ENCODE data around the gene ARHGAP10.
"Not testable (repeated sequence)": the region's sequence is repeated elsewhere in the genome, so short reads cannot be mapped to it uniquely, and the experiment has no call there.

The ARHGAP10 gene

DNA sequence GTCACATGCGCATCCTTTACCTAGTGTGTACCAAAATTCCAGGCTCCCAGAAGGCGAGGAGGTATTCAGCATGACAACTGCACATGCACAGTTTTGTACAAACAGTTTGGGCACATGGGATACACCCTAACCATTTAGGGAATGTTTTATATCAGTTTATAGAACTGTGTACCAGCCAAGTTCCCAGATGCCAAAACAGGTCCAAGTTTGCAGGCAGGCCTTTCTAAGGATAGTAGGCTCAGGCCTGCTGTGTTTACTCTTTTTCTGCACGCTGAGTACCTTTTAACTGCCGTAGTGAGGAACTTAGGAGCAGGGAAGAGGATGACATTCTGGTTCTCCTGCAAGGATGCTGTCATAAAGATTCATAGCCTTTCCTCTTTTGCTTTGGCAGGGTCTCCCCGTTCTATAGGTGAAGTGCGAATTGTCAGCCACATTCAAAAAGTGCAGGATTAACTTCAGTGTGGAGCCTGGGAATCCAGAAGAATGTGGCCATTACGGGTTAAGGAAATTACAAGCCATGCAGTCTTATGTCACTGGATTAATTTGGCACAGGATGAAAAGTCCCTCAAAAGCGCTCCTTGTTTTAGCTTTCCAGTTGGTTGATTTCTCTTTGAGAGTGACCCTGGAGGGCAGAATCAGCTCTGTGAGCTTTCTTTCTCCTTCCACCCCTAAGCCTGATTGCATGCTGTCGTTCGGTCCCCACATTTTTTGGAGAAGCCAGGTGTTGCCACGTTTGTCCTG lies 259.8 kb downstream of the ARHGAP10 start:
- no peak for DNase-seq (ENCODE audit: low read depth)

DNA sequence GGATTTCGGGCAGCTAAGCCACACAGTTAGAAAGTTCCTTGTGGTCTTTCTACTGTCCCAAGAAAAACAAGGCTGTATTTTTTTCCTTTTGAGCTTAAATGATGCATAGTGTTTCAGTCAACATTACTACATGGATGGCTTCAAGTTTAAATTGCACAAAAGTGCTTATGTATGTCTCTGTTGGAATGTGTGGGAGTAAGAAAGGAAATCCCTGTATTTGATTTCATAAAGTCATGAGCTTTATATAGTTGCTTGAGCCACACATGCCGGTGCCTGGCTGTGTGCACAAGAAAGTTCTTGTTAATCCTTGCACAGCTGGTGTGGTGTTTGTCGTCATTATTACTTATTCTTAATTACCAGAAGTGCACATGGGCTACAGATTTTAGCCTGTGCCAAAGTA lies 262.2 kb downstream of the ARHGAP10 start:
- no peak for DNase-seq (ENCODE audit: low read depth)

DNA sequence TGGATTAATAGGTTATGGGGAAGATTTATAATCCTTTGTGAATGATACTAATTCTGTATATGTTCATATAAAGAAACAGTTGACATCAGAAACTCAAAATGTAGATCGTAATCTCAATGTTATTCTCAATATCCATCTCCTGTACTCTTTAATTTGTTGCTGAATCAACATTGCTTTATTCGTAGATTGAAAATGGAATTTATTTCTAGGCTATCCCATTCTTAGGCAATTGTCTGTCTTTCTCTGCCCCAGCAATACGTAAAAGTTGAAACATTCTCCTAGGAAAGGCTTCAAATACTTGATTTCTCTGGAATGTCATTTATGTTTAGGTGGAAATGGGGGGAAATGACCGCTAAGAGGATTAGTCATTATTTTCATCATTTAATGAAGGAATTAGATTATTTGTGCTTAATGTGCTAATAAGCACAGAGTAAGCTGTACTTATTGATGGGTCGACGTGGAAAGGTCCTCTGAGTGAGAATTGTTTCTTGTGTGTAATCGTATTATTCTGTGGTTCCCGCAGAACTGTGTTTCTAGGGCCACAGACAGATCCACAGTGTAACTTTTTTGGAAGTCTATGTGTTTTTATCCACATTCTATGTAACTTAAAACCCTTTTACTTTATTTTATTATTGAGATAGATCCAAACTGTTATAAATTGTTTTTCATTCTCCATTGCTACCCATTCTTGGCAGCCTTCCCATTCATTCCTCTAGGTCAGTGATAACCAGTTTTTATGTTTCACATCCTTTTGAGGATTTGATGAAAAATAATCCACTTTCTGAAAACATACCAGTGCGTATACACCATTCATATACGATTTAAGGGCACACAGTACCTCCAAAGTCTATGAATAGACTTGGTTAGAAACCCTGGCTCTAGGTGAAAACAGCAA lies 262.9 kb downstream of the ARHGAP10 start:
- DNase-seq (ENCODE audit: low read depth) = no peak

DNA sequence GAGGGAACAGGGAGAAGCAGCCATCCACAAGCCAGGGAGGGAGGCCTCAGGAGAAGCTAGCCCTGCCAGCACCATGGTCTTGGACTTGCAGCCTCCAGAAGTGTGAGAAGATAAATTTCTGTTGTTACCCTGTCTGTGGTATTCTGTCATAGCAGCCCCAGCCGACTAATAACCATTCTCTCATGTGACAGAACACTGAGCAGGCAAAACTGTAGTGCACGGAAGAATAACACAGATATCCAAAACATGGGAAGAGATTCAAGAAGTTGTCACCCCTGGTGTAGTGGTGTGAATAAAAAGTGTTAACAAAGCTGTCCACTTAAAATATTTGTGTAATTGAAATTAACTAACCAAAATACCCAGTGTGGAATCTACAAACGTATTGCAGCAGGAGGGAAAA lies 265.0 kb downstream of the ARHGAP10 start:
- DNase-seq (ENCODE audit: low read depth) = no peak

DNA sequence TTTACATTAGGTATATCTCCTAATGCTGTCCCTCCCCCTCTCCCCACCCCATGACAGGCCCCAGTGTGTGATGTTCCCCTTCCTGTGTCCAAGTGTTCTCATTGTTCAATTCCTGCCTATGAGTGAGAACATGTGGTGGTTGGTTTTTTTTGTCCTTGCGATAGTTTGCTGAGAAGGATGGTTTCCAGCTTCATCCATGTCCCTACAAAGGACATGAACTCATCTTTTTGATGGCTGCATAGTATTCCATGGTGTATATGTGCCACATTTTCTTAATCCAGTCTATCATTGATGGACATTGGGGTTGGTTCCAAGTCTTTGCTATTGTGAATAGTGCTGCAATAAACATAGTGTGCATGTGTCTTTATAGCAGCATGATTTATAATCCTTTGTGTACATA lies 268.1 kb downstream of the ARHGAP10 start:
- DNase-seq (ENCODE audit: low read depth) = not testable (repeated sequence)

GRCh38 chr4:148004228-148004857 lies 272.5 kb downstream of the ARHGAP10 start:
- no peak for DNase-seq (ENCODE audit: low read depth)

- DNase-seq (ENCODE audit: low read depth) = no peak
Measured at GRCh38 chr4:148006001-148006400, 274.1 kb downstream of the ARHGAP10 start.

- DNase-seq (ENCODE audit: low read depth) = peak; percentile 98
Measured at GRCh38 chr4:148007314-148007760, 275.4 kb downstream of the ARHGAP10 start.

- DNase-seq (ENCODE audit: low read depth) = no peak
Measured at GRCh38 chr4:148007792-148008191, 275.9 kb downstream of the ARHGAP10 start.

DNA sequence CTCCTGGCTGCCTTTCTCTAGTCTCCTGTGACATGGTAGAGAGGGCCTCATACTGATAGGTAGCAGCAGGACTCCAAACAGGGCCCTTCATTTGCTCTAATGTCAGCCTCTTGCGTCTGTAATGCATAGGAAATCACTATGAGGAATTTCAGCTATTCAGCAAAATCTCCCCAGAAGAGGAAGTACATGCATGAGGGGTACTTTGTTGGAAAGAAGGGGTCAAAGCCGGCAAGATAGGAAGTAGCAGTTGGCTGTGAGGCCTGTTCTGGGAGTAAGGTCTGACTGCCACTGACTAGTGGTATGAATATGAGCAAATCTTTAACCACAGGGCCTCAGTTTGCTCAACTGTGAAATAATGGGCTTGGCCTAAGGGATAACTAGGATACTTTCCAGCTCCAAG lies 283.2 kb downstream of the ARHGAP10 start:
- DNase-seq (ENCODE audit: low read depth) = no peak

- DNase-seq (ENCODE audit: low read depth) = no peak
Measured at GRCh38 chr4:148015468-148015867, 283.6 kb downstream of the ARHGAP10 start.

DNA sequence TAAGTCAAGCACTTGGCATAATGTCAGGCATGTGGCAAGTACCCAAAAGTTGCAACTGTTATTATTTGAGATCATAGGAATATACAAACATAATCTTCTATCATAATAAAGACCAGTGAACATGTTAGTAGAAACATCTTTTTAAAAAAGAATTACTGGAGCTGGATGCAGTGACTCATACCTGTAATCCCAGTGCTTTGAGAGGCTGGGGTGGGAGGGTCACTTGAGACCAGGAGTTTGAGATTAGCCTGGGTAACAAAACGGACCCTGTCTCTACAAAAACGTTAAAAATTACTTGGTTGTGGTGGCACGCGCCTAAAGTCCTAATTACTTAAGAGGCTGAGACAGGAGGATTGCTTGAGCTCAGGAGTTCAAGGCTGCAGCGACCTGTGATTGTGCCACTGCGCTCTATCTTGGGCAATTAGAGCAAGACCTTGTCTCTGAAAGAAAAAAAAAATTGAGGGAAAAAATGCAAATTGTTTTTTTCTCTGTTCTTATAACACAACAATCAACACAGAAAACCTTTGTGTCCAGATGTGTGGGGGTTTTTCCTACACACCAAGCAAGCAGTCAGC lies 284.3 kb downstream of the ARHGAP10 start:
- no peak for DNase-seq (ENCODE audit: low read depth)

DNA sequence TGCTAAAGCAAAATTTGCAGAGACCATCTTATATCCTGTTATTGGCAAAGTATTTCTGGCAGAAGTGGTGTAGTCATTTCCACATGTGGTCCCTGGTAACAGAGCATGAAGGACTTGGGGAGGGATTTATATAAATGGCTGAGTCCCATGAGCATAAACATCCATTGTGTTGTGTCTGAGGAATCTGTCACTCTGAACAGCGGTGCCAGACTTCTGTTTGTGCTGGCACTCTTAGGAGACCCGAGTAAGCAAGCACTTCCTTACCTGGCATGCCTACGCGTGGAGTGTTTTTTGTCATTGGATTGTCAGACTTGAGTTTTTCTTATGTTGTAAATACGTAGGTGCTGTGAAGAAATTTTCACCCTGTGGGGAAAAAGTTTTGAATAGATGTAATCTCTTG lies 285.9 kb downstream of the ARHGAP10 start:
- no peak for DNase-seq (ENCODE audit: low read depth)

- DNase-seq (ENCODE audit: low read depth) = no peak
Measured at GRCh38 chr4:148021686-148022085, 289.8 kb downstream of the ARHGAP10 start.

DNA sequence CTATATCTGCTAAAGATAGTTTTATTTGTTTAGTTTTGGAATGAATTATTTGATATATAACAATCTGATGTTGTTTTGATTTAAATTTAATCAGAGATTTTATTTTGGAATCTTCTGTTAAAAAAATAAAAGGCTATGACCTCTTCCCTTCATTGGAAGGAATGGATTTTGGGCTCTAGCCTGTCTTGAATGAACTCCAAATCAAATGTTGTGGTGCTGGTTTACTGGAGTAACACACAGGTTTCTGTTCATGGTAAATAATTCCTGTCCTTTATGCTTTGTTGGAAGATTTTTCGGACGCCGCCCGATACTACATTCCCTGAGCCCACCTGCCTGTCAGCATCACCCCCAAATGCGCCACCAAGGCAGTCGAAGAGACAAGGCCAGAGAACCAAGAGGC lies 291.1 kb downstream of the ARHGAP10 start:
- no peak for DNase-seq (ENCODE audit: low read depth)

DNA sequence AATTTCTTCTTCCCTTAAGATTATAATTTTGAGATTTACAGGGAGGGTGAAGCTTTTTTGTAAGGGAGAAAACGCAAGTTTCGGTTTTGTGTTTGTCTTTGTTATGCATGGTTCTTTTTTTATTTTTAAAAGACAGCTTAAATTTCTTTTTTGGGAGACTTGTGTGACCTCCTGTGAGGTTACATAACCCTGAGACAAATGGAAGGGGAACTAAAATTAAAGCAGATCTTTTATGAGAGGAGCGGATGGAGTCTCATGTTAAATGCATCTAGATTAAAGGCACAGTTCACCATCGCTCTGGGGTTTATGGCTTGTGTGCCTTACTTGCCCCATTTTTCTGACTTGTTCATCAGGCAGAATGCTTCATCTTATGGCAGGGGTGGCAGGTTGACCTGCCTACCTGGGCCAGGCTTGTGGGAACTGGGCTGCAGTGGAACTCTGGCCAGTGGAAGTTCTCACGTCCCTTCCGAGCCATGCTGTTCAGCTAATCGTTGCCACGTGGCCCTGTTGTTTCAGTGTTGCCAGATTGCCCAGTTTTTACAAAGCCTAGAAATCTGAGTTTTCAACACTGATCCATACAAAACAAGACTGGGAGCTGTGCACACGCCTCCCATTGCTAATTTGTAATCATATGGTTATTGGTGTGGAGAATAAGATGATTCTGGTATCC lies 291.8 kb downstream of the ARHGAP10 start:
- no peak for DNase-seq (ENCODE audit: low read depth)

GRCh38 chr4:148025981-148026380 lies 294.1 kb downstream of the ARHGAP10 start:
- peak; percentile 85 for DNase-seq (ENCODE audit: low read depth)

- DNase-seq (ENCODE audit: low read depth) = no peak
Measured at GRCh38 chr4:148027201-148027600, 295.3 kb downstream of the ARHGAP10 start.

GRCh38 chr4:148029781-148030180 lies 297.9 kb downstream of the ARHGAP10 start:
- no peak for DNase-seq (ENCODE audit: low read depth)

DNA sequence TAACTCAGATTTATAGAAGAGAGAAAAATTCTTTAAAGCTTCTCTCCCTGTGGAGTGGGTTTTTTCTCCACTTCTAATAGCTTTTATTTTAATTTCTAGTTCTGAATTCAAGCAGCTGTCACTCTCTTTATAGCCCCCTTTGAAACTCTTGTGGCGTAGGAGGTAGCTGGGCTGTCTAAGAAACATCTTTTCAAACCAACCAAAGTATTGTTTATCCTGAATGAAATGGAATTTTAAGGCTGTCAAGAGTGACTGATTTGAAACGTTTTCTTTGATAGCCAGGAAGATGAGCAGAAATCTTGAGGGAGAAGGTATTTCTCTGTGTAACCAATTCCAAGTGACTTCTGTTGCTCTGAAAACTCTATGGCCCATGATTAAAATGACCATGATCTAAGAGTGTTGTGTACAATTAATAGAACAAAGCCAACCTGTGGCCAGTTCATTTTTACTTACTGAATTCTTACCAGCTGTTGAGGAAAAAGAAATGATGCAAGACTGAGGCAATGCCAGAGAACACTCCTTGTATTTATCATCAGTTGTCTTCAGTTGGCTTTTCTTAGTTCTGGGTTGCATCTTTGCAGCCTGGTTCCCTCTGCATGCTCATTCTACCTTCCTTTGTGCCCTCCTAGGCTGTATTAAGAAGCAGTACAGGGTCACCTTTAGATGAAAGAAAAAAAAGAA lies 298.4 kb downstream of the ARHGAP10 start:
- no peak for DNase-seq (ENCODE audit: low read depth)

- DNase-seq (ENCODE audit: low read depth) = no peak
Measured at GRCh38 chr4:148034813-148035212, 302.9 kb downstream of the ARHGAP10 start.

Measured in non-pigmented ciliary epithelial cell (primary cell).